ENCODE results near the gene SLITRK1.

Gene SLITRK1

GRCh38 chr13:83890358-83890757, 8.1 kb upstream of the SLITRK1 start:
- TF ChIP-seq NFIC (IDR thresholded peaks at IDR 0.05) (no peak), CEBPB (IDR thresholded peaks at IDR 0.05) (peak; percentile 68)

DNA sequence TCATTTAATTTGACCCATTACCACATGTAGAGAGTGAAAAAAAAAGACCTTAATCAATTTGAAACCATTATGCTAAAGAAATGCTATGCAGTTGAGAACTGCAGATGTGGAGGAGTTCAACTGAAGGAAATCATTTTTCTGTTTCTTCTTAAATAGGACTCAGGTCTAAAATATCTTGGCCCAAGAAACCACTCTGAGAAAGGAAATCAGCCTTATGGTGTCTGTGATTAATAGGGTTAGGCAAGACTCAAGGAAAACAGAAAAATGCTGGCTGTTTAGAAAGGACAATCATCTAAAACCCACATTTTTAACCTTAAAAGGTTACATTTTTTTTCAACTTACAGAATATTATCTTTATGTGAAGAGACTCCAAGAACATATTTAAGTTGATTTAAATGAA, 1.9 kb upstream of the SLITRK1 start:
- TF ChIP-seq, protein P1, sequence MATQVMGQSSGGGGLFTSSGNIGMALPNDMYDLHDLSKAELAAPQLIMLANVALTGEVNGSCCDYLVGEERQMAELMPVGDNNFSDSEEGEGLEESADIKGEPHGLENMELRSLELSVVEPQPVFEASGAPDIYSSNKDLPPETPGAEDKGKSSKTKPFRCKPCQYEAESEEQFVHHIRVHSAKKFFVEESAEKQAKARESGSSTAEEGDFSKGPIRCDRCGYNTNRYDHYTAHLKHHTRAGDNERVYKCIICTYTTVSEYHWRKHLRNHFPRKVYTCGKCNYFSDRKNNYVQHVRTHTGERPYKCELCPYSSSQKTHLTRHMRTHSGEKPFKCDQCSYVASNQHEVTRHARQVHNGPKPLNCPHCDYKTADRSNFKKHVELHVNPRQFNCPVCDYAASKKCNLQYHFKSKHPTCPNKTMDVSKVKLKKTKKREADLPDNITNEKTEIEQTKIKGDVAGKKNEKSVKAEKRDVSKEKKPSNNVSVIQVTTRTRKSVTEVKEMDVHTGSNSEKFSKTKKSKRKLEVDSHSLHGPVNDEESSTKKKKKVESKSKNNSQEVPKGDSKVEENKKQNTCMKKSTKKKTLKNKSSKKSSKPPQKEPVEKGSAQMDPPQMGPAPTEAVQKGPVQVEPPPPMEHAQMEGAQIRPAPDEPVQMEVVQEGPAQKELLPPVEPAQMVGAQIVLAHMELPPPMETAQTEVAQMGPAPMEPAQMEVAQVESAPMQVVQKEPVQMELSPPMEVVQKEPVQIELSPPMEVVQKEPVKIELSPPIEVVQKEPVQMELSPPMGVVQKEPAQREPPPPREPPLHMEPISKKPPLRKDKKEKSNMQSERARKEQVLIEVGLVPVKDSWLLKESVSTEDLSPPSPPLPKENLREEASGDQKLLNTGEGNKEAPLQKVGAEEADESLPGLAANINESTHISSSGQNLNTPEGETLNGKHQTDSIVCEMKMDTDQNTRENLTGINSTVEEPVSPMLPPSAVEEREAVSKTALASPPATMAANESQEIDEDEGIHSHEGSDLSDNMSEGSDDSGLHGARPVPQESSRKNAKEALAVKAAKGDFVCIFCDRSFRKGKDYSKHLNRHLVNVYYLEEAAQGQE (IDR thresholded peaks at IDR 0.05; ENCODE audit: low read depth) = no peak
- TF ChIP-seq, protein P2, sequence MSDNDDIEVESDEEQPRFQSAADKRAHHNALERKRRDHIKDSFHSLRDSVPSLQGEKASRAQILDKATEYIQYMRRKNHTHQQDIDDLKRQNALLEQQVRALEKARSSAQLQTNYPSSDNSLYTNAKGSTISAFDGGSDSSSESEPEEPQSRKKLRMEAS (IDR thresholded peaks at IDR 0.05) = no peak
- TF ChIP-seq RAD21 (IDR thresholded peaks at IDR 0.05; ENCODE audit: low read depth) = no peak
- TF ChIP-seq TEAD4 (IDR thresholded peaks at IDR 0.05) = no peak
- TF ChIP-seq TCF12 (IDR thresholded peaks at IDR 0.05; ENCODE audit: low read depth) = no peak
- TF ChIP-seq CEBPB (IDR thresholded peaks at IDR 0.05) = no peak
- TF ChIP-seq CREB1 (IDR thresholded peaks at IDR 0.05; ENCODE audit: low read depth) = no peak
- no peak for TF ChIP-seq ZBTB7A (IDR thresholded peaks at IDR 0.05; ENCODE audit: low read depth)

DNA sequence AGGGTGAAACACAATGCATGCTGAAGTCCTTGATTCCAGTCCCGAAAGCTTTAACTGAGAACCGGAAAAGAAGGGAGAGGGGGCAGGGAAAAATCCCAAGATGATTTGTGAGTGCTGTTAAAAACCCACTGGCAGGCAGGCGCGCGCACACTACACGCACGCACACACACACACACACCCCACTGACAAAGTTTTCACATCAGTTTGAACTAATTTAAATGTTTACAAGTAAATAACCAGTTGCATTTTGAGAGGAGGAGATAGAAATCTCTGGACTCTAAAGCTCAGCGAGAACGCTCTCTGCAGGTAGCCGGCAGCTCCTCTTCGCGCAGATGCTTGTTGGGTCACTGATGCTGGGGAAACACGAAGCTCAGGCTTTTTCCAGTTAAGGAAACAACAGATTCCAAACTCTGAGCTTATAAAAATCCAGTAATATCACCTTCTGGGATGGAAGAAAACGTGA, 818 bp upstream of the SLITRK1 start:
- TF ChIP-seq, protein P1 (IDR thresholded peaks at IDR 0.05; ENCODE audit: low read depth) = no peak
- TF ChIP-seq NFIC (IDR thresholded peaks at IDR 0.05) = no peak
- TF ChIP-seq, protein P2 (IDR thresholded peaks at IDR 0.05) = no peak
- TF ChIP-seq EGR1 (IDR thresholded peaks at IDR 0.05) = no peak
- no peak for TF ChIP-seq CEBPB (IDR thresholded peaks at IDR 0.05)
- no peak for TF ChIP-seq EP300 (IDR thresholded peaks at IDR 0.05; ENCODE audit: borderline replicate concordance)
- TF ChIP-seq YY1 (IDR thresholded peaks at IDR 0.05; ENCODE audit: low read depth) = no peak
- TF ChIP-seq CREB1 (IDR thresholded peaks at IDR 0.05; ENCODE audit: low read depth) = no peak
- TF ChIP-seq ZBTB7A (IDR thresholded peaks at IDR 0.05; ENCODE audit: low read depth) = no peak

DNA sequence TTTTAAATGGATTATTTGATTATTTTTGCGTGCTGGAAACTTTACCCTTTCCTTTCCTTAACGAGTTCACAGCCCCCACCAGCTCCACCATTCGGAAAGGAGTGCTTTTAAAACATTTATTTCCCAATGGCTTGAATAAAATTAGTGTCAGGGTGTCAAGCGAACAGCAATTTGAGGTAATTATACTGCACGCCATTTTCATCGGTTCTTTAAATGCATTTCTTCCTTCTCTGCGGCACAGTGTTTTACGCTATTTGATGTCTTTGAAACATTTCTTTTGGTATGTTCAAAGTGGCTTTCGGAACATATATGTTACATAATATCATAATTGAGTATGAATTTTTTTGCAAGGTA, 309 bp upstream of the SLITRK1 start:
- TF ChIP-seq ZBTB7A (IDR thresholded peaks at IDR 0.05; ENCODE audit: low read depth) (no peak), FOXM1 (IDR thresholded peaks at IDR 0.05; ENCODE audit: borderline replicate concordance, low read depth) (no peak), EP300 (IDR thresholded peaks at IDR 0.05; ENCODE audit: borderline replicate concordance) (no peak)

- TF ChIP-seq NFIC (IDR thresholded peaks at IDR 0.05) (no peak), YY1 (IDR thresholded peaks at IDR 0.05; ENCODE audit: low read depth) (no peak), CREB1 (IDR thresholded peaks at IDR 0.05; ENCODE audit: low read depth) (no peak), RAD21 (IDR thresholded peaks at IDR 0.05; ENCODE audit: low read depth) (no peak), TCF12 (IDR thresholded peaks at IDR 0.05; ENCODE audit: low read depth) (no peak), EGR1 (IDR thresholded peaks at IDR 0.05) (no peak), TAF1 (IDR thresholded peaks at IDR 0.05; ENCODE audit: low read depth) (no peak)
- TF ChIP-seq, protein P1 (IDR thresholded peaks at IDR 0.05; ENCODE audit: low read depth) = no peak
- TF ChIP-seq, protein P2 (IDR thresholded peaks at IDR 0.05) = no peak
Measured at GRCh38 chr13:83881140-83881684, 1.1 kb downstream of the SLITRK1 start.
